OCI-LY7 (cell line): Measurements from ENCODE around the gene IGSF9. TPM values are rescaled to one million over a fixed set of nuclear protein-coding genes. Genes with fewer than 3 reads are reported as not detected.

Experiments
- BruUV-seq: library from RNA; stranded (reverse); fragments of 400-500 nt; replicated peaks from 2 replicates; lab custom pipeline; 2021; lab: Mats Ljungman, UMichigan
- CTCF ChIA-PET: fragments of 300-600 bp; sonication (Branson Sonifier 250); formaldehyde crosslinking; loops from one replicate; lab custom pipeline; 2022; ENCODE audit warnings: antibody characterized with exemption; ENCODE audit not compliant: unreplicated experiment; lab: Charles Lee
- POLR2A ChIA-PET: fragments of 300-600 bp; sonication (Branson Sonifier 250); formaldehyde crosslinking; loops from one replicate; lab custom pipeline; 2022; ENCODE audit warnings: antibody characterized with exemption; lab: Charles Lee
- DNase-seq: peaks from one replicate; pipeline ENCODE4 v3.0.0-alpha.2; 2015; ENCODE audit warnings: low spot score
- H2AFZ ChIP-seq: fragments of 200-600 bp; sonication (generic), shearing (Covaris generic); 2 replicates; pipeline ENCODE4 v1.6.1; 2014; ENCODE audit warnings: mild to moderate bottlenecking, antibody characterized with exemption, low read length, moderate library complexity
- H3K27ac ChIP-seq: fragments of 200-600 bp; sonication (generic); 2 replicates; pipeline ENCODE4 v1.5.1; 2014; ENCODE audit warnings: mixed run types, low read depth, mild to moderate bottlenecking, moderate library complexity, low read length, inconsistent platforms; ENCODE audit not compliant: poor library complexity, severe bottlenecking
- H3K36me3 ChIP-seq: fragments of 200-600 bp; sonication (generic); 2 replicates; pipeline ENCODE4 v1.6.1; 2014; ENCODE audit warnings: mild to moderate bottlenecking, antibody characterized with exemption, low read length, moderate library complexity, mixed read lengths; ENCODE audit not compliant: insufficient read depth
- H3K4me1 ChIP-seq: fragments of 200-600 bp; sonication (generic); 2 replicates; pipeline ENCODE4 v1.5.1; 2014; ENCODE audit warnings: mild to moderate bottlenecking, low read length; ENCODE audit not compliant: insufficient read depth, poor library complexity, severe bottlenecking
- H3K4me2 ChIP-seq: fragments of 200-600 bp; sonication (generic); 2 replicates; pipeline ENCODE4 v1.6.1; 2014; ENCODE audit warnings: mild to moderate bottlenecking, low read length
- H3K4me3 ChIP-seq: fragments of 200-600 bp; sonication (generic); 2 replicates; pipeline ENCODE4 v1.5.1; 2014; ENCODE audit warnings: mild to moderate bottlenecking, low read depth, low read length; ENCODE audit not compliant: poor library complexity, severe bottlenecking
- H3K79me2 ChIP-seq: fragments of 200-600 bp; sonication (generic); 2 replicates; pipeline ENCODE4 v1.6.1; 2016; ENCODE audit warnings: low read depth, mild to moderate bottlenecking, low read length, moderate library complexity, mixed read lengths; ENCODE audit not compliant: insufficient read depth
- H3K9me2 ChIP-seq: fragments of 200-600 bp; sonication (generic); 2 replicates; pipeline ENCODE4 v1.6.1; 2016; ENCODE audit warnings: mild to moderate bottlenecking, low read length, mixed read lengths; ENCODE audit not compliant: insufficient read depth
- H3K9me3 ChIP-seq: fragments of 200-600 bp; sonication (generic); 2 replicates; pipeline ENCODE4 v1.6.1; 2014; ENCODE audit warnings: mild to moderate bottlenecking, mixed run types, low read length, mixed read lengths
- H4K20me1 ChIP-seq: fragments of 200-600 bp; sonication (generic); 2 replicates; pipeline ENCODE4 v1.6.1; 2014; ENCODE audit warnings: mild to moderate bottlenecking, antibody characterized with exemption, low read length, moderate library complexity, mixed read lengths; ENCODE audit not compliant: insufficient read depth
- CTCF ChIP-seq: fragments of 200-600 bp; sonication (generic); conservative IDR thresholded peaks from 2 replicates; pipeline ENCODE4 v1.5.1; 2014; ENCODE audit warnings: mild to moderate bottlenecking, antibody characterized with exemption, low read length, moderate library complexity, mixed read lengths
- EZH2phosphoT487 ChIP-seq: fragments of 200-600 bp; sonication (generic); IDR thresholded peaks from 2 replicates; pipeline ENCODE4 v1.6.1; 2018; ENCODE audit warnings: low read depth, borderline replicate concordance, mild to moderate bottlenecking, mixed run types, antibody characterized with exemption, low read length, moderate library complexity, mixed read lengths
- intact Hi-C: fragments of 100-400 bp; cut with micrococcal nuclease; formaldehyde crosslinking; loops from one replicate; pipeline ENCODE4 v1.10.0; 2022; ENCODE audit not compliant: unreplicated experiment
- total RNA-seq, 2 experiments: library from RNA; depleted of rRNA in 1 of 2; stranded (reverse); fragments of >200 nt in 1 of 2; shearing (Covaris generic) in 1 of 2; gene quantifications; 2 replicates each; pipeline ENCODE4 v1.2.3, GENCODE V29; 2014 to 2022

Gene IGSF9
- total RNA-seq, 2 experiments from 2014 or later, result not detected

GRCh38 chr1:159938905-159939677 is 6.3 kb downstream of the IGSF9 start:
- DNase-seq, result no peak
- intact Hi-C loops, result no loop called here
- H3K79me2 ChIP-seq, result no peaks in the 10 kb centered on the region
- H3K4me3 ChIP-seq, result no peak overlapping the region
- peaks cover 8% of the 10 kb centered on the region for H3K4me1 ChIP-seq
- ChIA-PET CTCF (interaction anchor here (1.3 kb wide), 1 partner anchor 69 kb away, joined by 6 read pairs; no protein-coding TSS in a partner anchor), POLR2A (interaction anchor here (0.7 kb wide), 1 partner anchor 941 kb away, joined by 3 read pairs; no protein-coding TSS in a partner anchor)
- H3K9me2 ChIP-seq, result no peaks in the 10 kb centered on the region
- no peaks in the 10 kb centered on the region for H3K36me3 ChIP-seq
- H4K20me1 ChIP-seq, result no peaks in the 10 kb centered on the region
- H3K27ac ChIP-seq, result no peak overlapping the region
- H3K4me2 ChIP-seq, result no peak overlapping the region
- BruUV-seq, result no TSS peak
- TF ChIP-seq EZH2phosphoT487 (no peak), CTCF (no peak)
- H3K9me3 ChIP-seq, result no peaks in the 10 kb centered on the region
- H2AFZ ChIP-seq, result no peak overlapping the region

- intact Hi-C loops, result no loop called here
- Histone ChIP-seq H3K9me3 (no peaks in the 10 kb centered on the region), H3K4me1 (peaks cover 8% of the 10 kb centered on the region), H3K36me3 (no peaks in the 10 kb centered on the region), H3K4me2 (no peak overlapping the region), H3K79me2 (no peaks in the 10 kb centered on the region), H3K27ac (no peak overlapping the region), H2AFZ (no peak overlapping the region), H4K20me1 (no peaks in the 10 kb centered on the region), H3K4me3 (no peak overlapping the region), H3K9me2 (no peaks in the 10 kb centered on the region)
- no peak for DNase-seq
- no peak for TF ChIP-seq EZH2phosphoT487
- TF ChIP-seq CTCF, result no peak
- ChIA-PET CTCF (no interaction called here), POLR2A (no interaction called here)
- no TSS peak for BruUV-seq
These were observed 7.1 kb downstream of the IGSF9 start for GRCh38 chr1:159938211-159938852.
